Measurements from ENCODE around the gene BTBD8. TPM values are rescaled to one million over a fixed set of nuclear protein-coding genes. Genes with fewer than 3 reads are reported as not detected.

BTBD8 gene
- total and polyA plus RNA-seq, 5 donors from 2014 or later, result 0.65 to 1.9 (median 0.77) TPM; not detected in 1

DNA sequence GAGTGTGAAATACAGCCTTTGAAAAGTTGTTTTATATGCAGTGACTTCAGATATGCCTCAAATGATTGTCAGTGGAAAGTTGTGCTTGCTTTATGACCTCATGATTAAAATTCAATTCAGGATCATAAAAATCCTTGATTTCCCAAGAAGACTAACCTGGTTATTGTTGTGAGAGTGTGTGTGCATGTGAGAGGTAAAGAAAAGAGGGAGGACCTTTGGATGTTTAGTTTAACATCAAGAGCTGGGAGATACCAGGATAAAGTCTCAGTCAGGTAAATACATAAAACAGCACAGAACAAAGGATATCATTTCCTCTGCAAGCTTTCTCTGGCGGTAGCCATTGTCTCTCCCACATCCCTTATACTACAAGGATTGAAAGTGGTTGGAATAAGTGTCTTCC, 14.4 kb downstream of the BTBD8 start:
- Histone ChIP-seq H3K36me3 (ENCODE audit: control insufficient read depth, insufficient read depth, low read length) (no peaks in the 10 kb centered on the region), H3K27me3 (ENCODE audit: control insufficient read depth, insufficient read depth, low read length) (no peaks in the 10 kb centered on the region), H3K27ac (ENCODE audit: insufficient read depth, low read length, poor library complexity, severe bottlenecking) (no peak overlapping the region), H3K9me3 (ENCODE audit: control insufficient read depth in 2 of 2, low read length in 2 of 2) (no peaks in the 10 kb centered on the region), H3K4me1 (ENCODE audit: control insufficient read depth, insufficient read depth, low read length, poor library complexity, severe bottlenecking) (no peaks in the 10 kb centered on the region), H3K4me3 (ENCODE audit: low read depth, low read length) (no peak overlapping the region)
- H3K4me3 Mint-ChIP-seq, result no peak overlapping the region
- peaks cover 0 to 7% (median 4%) of the 10 kb centered on the region in 4 donors for H3K4me1 Mint-ChIP-seq
- peaks cover 29% of the 10 kb centered on the region for H3K36me3 Mint-ChIP-seq
- H3K27me3 Mint-ChIP-seq, result no peaks in the 10 kb centered on the region
- ATAC-seq (ENCODE audit: low read depth in 2 of 2), result no peak
- peaks cover 0 to 5% (median 0%) of the 10 kb centered on the region in 7 donors for H3K9me3 Mint-ChIP-seq
- no peak for DNase-seq
- H3K27ac Mint-ChIP-seq, result no peak overlapping the region

DNA sequence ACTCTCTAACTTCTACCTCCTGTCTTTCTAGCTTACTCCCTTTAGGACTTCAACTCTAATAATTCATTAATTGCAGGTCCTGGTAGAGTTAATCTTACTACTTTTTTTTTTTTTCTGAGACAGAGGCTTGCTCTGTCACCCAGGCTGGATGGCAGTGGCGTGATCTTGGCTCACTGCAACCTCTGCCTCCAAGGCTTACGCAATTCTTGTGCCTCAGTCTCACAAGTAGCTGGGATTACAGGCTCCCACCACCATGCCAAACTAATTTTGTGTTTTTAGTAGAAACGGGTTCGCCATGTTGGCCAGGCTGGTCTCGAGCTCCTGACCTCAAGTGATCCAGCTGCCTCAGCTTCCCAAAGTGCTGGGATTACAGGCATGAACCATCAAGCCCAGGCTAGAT, 15.7 kb downstream of the BTBD8 start:
- H3K9me3 ChIP-seq (ENCODE audit: control insufficient read depth in 2 of 2, low read length in 2 of 2), result no peaks in the 10 kb centered on the region
- Mint-ChIP-seq H3K36me3 (peaks cover 21% of the 10 kb centered on the region), H3K27me3 (no peaks in the 10 kb centered on the region), H3K27ac (no peak overlapping the region), H3K4me3 (no peak overlapping the region), H3K9me3 (peaks cover 0 to 5% (median 0%) of the 10 kb centered on the region in 7 donors), H3K4me1 (peaks cover 0 to 6% (median 4%) of the 10 kb centered on the region in 4 donors)
- H3K4me1 ChIP-seq (ENCODE audit: control insufficient read depth, insufficient read depth, low read length, poor library complexity, severe bottlenecking), result no peaks in the 10 kb centered on the region
- H3K27ac ChIP-seq (ENCODE audit: insufficient read depth, low read length, poor library complexity, severe bottlenecking), result no peak overlapping the region
- no peaks in the 10 kb centered on the region for H3K36me3 ChIP-seq (ENCODE audit: control insufficient read depth, insufficient read depth, low read length)
- ATAC-seq (ENCODE audit: low read depth in 2 of 2) (no peak), DNase-seq (no peak)
- H3K4me3 ChIP-seq (ENCODE audit: low read depth, low read length), result no peak overlapping the region
- no peaks in the 10 kb centered on the region for H3K27me3 ChIP-seq (ENCODE audit: control insufficient read depth, insufficient read depth, low read length)

DNA sequence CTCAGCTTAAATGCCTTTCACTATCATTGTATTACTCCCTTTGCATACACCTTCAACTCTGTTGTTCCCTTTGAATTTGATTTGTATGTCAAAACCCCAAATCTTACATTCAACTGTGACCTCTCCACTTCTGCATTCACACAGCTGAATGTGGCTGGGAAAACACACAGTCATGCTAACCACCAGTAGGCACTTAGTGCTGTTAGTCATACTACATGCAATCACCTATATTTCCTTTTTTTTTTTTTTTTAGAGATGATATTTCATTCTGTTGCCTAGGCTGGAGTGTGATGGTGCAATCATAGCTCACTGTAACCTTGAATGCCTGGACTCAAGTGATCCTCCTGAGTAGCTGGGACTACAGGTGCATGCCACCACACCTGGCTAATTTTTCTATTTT, 16.2 kb downstream of the BTBD8 start:
- H3K27me3 ChIP-seq (ENCODE audit: control insufficient read depth, insufficient read depth, low read length), result no peaks in the 10 kb centered on the region
- no peaks in the 10 kb centered on the region for H3K4me1 ChIP-seq (ENCODE audit: control insufficient read depth, insufficient read depth, low read length, poor library complexity, severe bottlenecking)
- Mint-ChIP-seq H3K4me1 (peaks cover 0 to 5% (median 4%) of the 10 kb centered on the region in 4 donors), H3K27me3 (no peaks in the 10 kb centered on the region), H3K9me3 (peaks cover 0 to 5% (median 0%) of the 10 kb centered on the region in 7 donors), H3K27ac (no peak overlapping the region), H3K4me3 (no peak overlapping the region), H3K36me3 (peaks cover 25% of the 10 kb centered on the region)
- no peak overlapping the region for H3K4me3 ChIP-seq (ENCODE audit: low read depth, low read length)
- no peak overlapping the region for H3K27ac ChIP-seq (ENCODE audit: insufficient read depth, low read length, poor library complexity, severe bottlenecking)
- ATAC-seq (ENCODE audit: low read depth in 2 of 2) (no peak), DNase-seq (no peak)
- H3K36me3 ChIP-seq (ENCODE audit: control insufficient read depth, insufficient read depth, low read length), result peaks cover 2% of the 10 kb centered on the region
- no peaks in the 10 kb centered on the region for H3K9me3 ChIP-seq (ENCODE audit: control insufficient read depth in 2 of 2, low read length in 2 of 2)

DNA sequence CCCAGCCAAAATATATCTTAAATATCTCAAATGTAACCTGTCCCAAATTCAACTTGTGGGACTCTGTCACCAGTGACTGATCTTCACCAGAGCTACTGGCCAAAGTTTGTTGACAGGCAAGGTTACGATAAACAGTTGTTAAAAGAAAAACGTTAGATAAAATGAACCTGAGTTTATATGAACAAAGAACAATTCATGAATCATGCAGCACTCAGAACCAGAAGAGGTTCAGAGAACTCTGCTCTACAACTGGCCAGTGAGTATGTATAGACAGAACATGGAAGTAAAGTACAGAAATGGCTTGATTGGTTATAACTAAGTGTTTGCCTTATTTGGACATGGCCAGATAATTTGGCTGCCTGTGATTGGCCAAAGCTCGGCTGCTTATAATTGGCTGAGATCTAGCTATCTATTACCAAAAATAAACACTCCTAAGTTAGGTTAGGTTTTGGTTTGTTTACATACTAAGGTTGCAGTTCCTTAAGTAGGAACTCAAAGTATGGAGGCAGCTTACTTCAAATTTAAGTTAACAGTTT, 25.5 kb downstream of the BTBD8 start:
- Histone ChIP-seq H3K9me3 (ENCODE audit: control insufficient read depth in 2 of 2, low read length in 2 of 2) (no peaks in the 10 kb centered on the region), H3K4me3 (ENCODE audit: low read depth, low read length) (no peak overlapping the region), H3K27me3 (ENCODE audit: control insufficient read depth, insufficient read depth, low read length) (no peaks in the 10 kb centered on the region), H3K27ac (ENCODE audit: insufficient read depth, low read length, poor library complexity, severe bottlenecking) (no peak overlapping the region), H3K36me3 (ENCODE audit: control insufficient read depth, insufficient read depth, low read length) (peaks cover 3% of the 10 kb centered on the region), H3K4me1 (ENCODE audit: control insufficient read depth, insufficient read depth, low read length, poor library complexity, severe bottlenecking) (no peaks in the 10 kb centered on the region)
- peaks cover 0 to 2% (median 0%) of the 10 kb centered on the region in 7 donors for H3K9me3 Mint-ChIP-seq
- no peak overlapping the region for H3K27ac Mint-ChIP-seq
- no peak for DNase-seq
- no peak for ATAC-seq (ENCODE audit: low read depth in 2 of 2)
- peaks cover 25% of the 10 kb centered on the region for H3K36me3 Mint-ChIP-seq
- no peaks in the 10 kb centered on the region for H3K27me3 Mint-ChIP-seq
- no peak overlapping the region for H3K4me3 Mint-ChIP-seq
- H3K4me1 Mint-ChIP-seq, result no peaks in the 10 kb centered on the region

DNA sequence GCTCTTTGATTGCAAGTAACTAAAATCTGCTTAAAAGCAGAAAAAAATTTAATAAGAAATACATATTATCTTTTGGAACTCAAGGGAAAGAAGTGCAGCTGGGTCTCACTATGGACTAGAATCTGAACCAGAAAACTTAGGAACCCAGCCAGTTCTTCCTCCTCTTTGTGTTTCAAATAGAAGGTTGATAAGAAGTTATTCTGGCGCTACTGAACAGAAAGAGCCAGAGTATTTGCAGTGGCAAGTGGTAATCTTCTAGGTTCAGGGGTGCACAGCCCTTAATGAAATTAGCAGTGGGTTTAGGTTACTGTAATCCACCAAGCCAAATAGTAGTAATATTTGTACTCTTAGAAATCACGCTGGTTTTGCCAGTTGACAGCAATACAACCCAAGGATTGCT, 28.5 kb downstream of the BTBD8 start:
- no peaks in the 10 kb centered on the region for H3K4me1 Mint-ChIP-seq
- DNase-seq, result no peak
- H3K27ac ChIP-seq (ENCODE audit: insufficient read depth, low read length, poor library complexity, severe bottlenecking), result no peak overlapping the region
- H3K4me3 ChIP-seq (ENCODE audit: low read depth, low read length), result no peak overlapping the region
- no peak for ATAC-seq (ENCODE audit: low read depth in 2 of 2)
- no peaks in the 10 kb centered on the region for H3K4me1 ChIP-seq (ENCODE audit: control insufficient read depth, insufficient read depth, low read length, poor library complexity, severe bottlenecking)
- H3K9me3 ChIP-seq (ENCODE audit: control insufficient read depth in 2 of 2, low read length in 2 of 2), result no peaks in the 10 kb centered on the region
- no peaks in the 10 kb centered on the region for H3K9me3 Mint-ChIP-seq
- H3K4me3 Mint-ChIP-seq, result no peak overlapping the region
- no peaks in the 10 kb centered on the region for H3K27me3 ChIP-seq (ENCODE audit: control insufficient read depth, insufficient read depth, low read length)
- H3K36me3 Mint-ChIP-seq, result peaks cover 14% of the 10 kb centered on the region
- no peaks in the 10 kb centered on the region for H3K27me3 Mint-ChIP-seq
- no peak overlapping the region for H3K27ac Mint-ChIP-seq
- H3K36me3 ChIP-seq (ENCODE audit: control insufficient read depth, insufficient read depth, low read length), result no peaks in the 10 kb centered on the region

DNA sequence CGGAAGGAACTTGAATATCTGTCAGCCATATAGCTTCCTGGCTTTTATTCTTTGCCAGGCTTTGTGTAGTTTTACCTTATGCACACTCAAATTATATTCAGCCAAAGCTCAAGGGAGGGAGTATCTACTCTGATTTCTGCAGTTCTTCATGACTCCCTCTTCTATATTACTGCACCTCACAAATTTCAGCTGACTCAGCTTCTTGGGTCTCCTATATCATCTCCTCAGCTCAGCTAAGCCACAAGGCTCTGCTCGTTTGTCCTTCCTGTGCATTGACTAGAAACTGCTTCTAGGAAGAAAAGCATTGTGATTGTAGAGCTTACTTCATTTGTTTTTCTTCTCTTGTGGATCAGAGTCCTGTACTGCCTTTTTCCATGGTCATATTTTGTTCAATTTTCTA, 37.4 kb downstream of the BTBD8 start:
- Histone ChIP-seq H3K36me3 (ENCODE audit: control insufficient read depth, insufficient read depth, low read length) (no peaks in the 10 kb centered on the region), H3K27ac (ENCODE audit: insufficient read depth, low read length, poor library complexity, severe bottlenecking) (no peak overlapping the region), H3K27me3 (ENCODE audit: control insufficient read depth, insufficient read depth, low read length) (no peaks in the 10 kb centered on the region), H3K4me1 (ENCODE audit: control insufficient read depth, insufficient read depth, low read length, poor library complexity, severe bottlenecking) (no peaks in the 10 kb centered on the region), H3K9me3 (ENCODE audit: control insufficient read depth in 2 of 2, low read length in 2 of 2) (no peaks in the 10 kb centered on the region), H3K4me3 (ENCODE audit: low read depth, low read length) (no peak overlapping the region)
- Mint-ChIP-seq H3K9me3 (no peaks in the 10 kb centered on the region), H3K27me3 (no peaks in the 10 kb centered on the region), H3K36me3 (peaks cover 3% of the 10 kb centered on the region), H3K4me1 (peaks cover 0 to 3% (median 1%) of the 10 kb centered on the region in 4 donors), H3K27ac (peak overlapping the region in 2 of 3 donors; percentile 2 to 7), H3K4me3 (no peak overlapping the region)
- DNase-seq (peak in 1 of 3 donors; percentile 14), ATAC-seq (ENCODE audit: low read depth in 2 of 2) (no peak)

DNA sequence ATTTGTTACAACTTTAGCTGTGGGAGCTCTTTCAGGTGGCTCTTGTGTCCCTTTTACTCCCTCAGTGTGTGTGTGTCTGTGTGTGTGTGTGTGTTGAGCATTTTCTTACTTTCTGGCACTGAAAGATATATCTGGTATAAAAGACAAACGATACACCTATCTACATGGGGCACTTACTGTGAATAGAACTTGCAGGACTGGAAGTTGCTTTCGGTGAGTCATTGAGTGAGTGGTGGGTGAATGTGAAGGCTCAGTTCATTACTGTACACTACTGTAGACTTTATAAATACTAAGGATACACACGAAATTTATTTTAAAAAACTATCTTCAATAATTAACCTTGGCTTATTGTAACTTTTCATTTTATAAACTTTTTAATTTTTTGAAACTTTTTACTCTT, 38.7 kb downstream of the BTBD8 start:
- Mint-ChIP-seq H3K4me3 (no peak overlapping the region), H3K27ac (no peak overlapping the region), H3K36me3 (peaks cover 3% of the 10 kb centered on the region), H3K27me3 (no peaks in the 10 kb centered on the region), H3K4me1 (peaks cover 2 to 14% (median 6%) of the 10 kb centered on the region in 4 donors), H3K9me3 (no peaks in the 10 kb centered on the region)
- DNase-seq, result no peak
- ATAC-seq (ENCODE audit: low read depth in 2 of 2), result no peak
- H3K36me3 ChIP-seq (ENCODE audit: control insufficient read depth, insufficient read depth, low read length), result no peaks in the 10 kb centered on the region
- H3K27me3 ChIP-seq (ENCODE audit: control insufficient read depth, insufficient read depth, low read length), result no peaks in the 10 kb centered on the region
- no peaks in the 10 kb centered on the region for H3K9me3 ChIP-seq (ENCODE audit: control insufficient read depth in 2 of 2, low read length in 2 of 2)
- H3K27ac ChIP-seq (ENCODE audit: insufficient read depth, low read length, poor library complexity, severe bottlenecking), result no peak overlapping the region
- H3K4me3 ChIP-seq (ENCODE audit: low read depth, low read length), result no peak overlapping the region
- H3K4me1 ChIP-seq (ENCODE audit: control insufficient read depth, insufficient read depth, low read length, poor library complexity, severe bottlenecking), result no peaks in the 10 kb centered on the region

DNA sequence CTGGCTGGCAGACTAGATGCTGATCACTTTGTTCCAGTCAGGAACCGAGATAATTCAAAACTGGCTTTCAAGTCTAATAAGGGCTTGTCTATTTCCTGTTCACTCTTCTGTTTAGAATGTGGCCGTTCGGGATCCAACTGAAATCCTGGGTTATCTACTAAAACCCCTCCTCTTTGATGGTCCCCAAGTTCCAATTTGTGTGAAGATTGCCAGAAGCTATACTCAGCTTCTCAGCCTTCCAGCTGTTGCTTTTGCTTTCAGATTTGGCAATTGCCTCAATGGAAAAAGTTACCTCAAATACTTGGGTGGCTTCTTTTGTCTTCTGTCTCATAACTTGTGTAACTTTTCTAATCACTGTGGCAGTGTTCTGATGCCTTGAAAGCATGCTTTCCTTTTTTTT, 43.7 kb downstream of the BTBD8 start:
- H3K27ac ChIP-seq (ENCODE audit: insufficient read depth, low read length, poor library complexity, severe bottlenecking), result no peak overlapping the region
- no peaks in the 10 kb centered on the region for H3K36me3 ChIP-seq (ENCODE audit: control insufficient read depth, insufficient read depth, low read length)
- ATAC-seq (ENCODE audit: low read depth in 2 of 2), result peak in 1 of 2 donors; percentile 16
- no peaks in the 10 kb centered on the region for H3K27me3 Mint-ChIP-seq
- peaks cover 3 to 17% (median 10%) of the 10 kb centered on the region in 4 donors for H3K4me1 Mint-ChIP-seq
- peaks cover 0 to 5% (median 0%) of the 10 kb centered on the region in 7 donors for H3K9me3 Mint-ChIP-seq
- DNase-seq, result peak in 2 of 3 donors; percentile 1 to 33
- no peaks in the 10 kb centered on the region for H3K9me3 ChIP-seq (ENCODE audit: control insufficient read depth in 2 of 2, low read length in 2 of 2)
- no peaks in the 10 kb centered on the region for H3K4me1 ChIP-seq (ENCODE audit: control insufficient read depth, insufficient read depth, low read length, poor library complexity, severe bottlenecking)
- no peaks in the 10 kb centered on the region for H3K36me3 Mint-ChIP-seq
- H3K4me3 ChIP-seq (ENCODE audit: low read depth, low read length), result peak overlapping the region; percentile 56
- no peaks in the 10 kb centered on the region for H3K27me3 ChIP-seq (ENCODE audit: control insufficient read depth, insufficient read depth, low read length)
- peak overlapping the region in 1 of 3 donors; percentile 28 for H3K27ac Mint-ChIP-seq
- H3K4me3 Mint-ChIP-seq, result peak overlapping the region; percentile 12 to 79 (median 50)
